ENCODE data around the gene SOX5.

DNA sequence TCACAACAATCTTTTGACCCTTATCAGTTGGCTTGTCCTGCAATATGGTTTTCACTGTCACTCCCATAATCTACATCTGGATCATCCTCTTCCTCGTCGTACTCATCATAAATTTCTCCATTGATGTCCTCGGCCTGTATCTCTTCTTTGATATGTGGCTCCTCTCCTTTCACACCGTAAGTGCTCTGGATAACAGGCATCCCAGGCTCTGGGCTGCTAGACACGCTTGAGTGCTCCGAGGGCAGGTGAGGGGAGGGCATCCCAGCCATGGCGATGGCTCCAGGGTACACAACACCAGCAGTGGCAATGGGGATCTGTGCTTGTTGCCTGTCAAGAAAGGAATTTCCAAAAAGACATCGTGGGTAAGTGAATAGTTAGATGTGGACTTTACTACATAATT, 415.3 kb downstream of the SOX5 start:
- TF ChIP-seq CTCF (IDR thresholded peaks at IDR 0.05; ENCODE audit: low read depth, low read length) (no peak), POLR2A (IDR thresholded peaks at IDR 0.05; ENCODE audit: extremely low read depth, insufficient read length) (no peak), MAX (IDR thresholded peaks at IDR 0.05; ENCODE audit: low read depth, low read length) (no peak), MYC (IDR thresholded peaks at IDR 0.05; ENCODE audit: low read depth, low read length) (no peak)

All from NB4 (cell line).